Measurements from ENCODE around the gene RASGRP1.

RASGRP1 gene

GRCh38 chr15:38508647-38509046 is 56.0 kb downstream of the RASGRP1 start:
- DNase-seq (ENCODE audit: low read depth in 2 of 3, low spot score in 2 of 3): no peak

- DNase-seq (ENCODE audit: low read depth in 2 of 3, low spot score in 2 of 3): no peak
Measured at GRCh38 chr15:38507570-38507969, 57.0 kb downstream of the RASGRP1 start.

GRCh38 chr15:38506997-38507396 is 57.6 kb downstream of the RASGRP1 start:
- DNase-seq (ENCODE audit: low read depth in 2 of 3, low spot score in 2 of 3): no peak

GRCh38 chr15:38504680-38505467 is 59.7 kb downstream of the RASGRP1 start:
- no peak for DNase-seq (ENCODE audit: low read depth in 2 of 3, low spot score in 2 of 3)

- DNase-seq (ENCODE audit: low read depth in 2 of 3, low spot score in 2 of 3): no peak
Measured at GRCh38 chr15:38503496-38503895, 61.1 kb downstream of the RASGRP1 start.

- no peak for DNase-seq (ENCODE audit: low read depth in 2 of 3, low spot score in 2 of 3)
Measured at GRCh38 chr15:38499651-38500050, 65.0 kb downstream of the RASGRP1 start.

GRCh38 chr15:38496151-38496550 is 68.5 kb downstream of the RASGRP1 start:
- no peak for DNase-seq (ENCODE audit: low read depth in 2 of 3, low spot score in 2 of 3)

GRCh38 chr15:38490242-38490922 is 74.2 kb downstream of the RASGRP1 start:
- DNase-seq (ENCODE audit: low read depth in 2 of 3, low spot score in 2 of 3): no peak

- no peak for DNase-seq (ENCODE audit: low read depth in 2 of 3, low spot score in 2 of 3)
Measured at GRCh38 chr15:38487378-38487777, 77.2 kb downstream of the RASGRP1 start.

- no peak for DNase-seq (ENCODE audit: low read depth in 2 of 3, low spot score in 2 of 3)
Measured at GRCh38 chr15:38486936-38487335, 77.7 kb downstream of the RASGRP1 start.

- no peak for DNase-seq (ENCODE audit: low read depth in 2 of 3, low spot score in 2 of 3)
Measured at GRCh38 chr15:38482572-38482971, 82.0 kb downstream of the RASGRP1 start.

- no peak for DNase-seq (ENCODE audit: low read depth in 2 of 3, low spot score in 2 of 3)
Measured at GRCh38 chr15:38481761-38482160, 82.9 kb downstream of the RASGRP1 start.

GRCh38 chr15:38481113-38481512 is 83.5 kb downstream of the RASGRP1 start:
- DNase-seq (ENCODE audit: low read depth in 2 of 3, low spot score in 2 of 3): no peak

- DNase-seq (ENCODE audit: low read depth in 2 of 3, low spot score in 2 of 3): no peak
Measured at GRCh38 chr15:38479756-38480155, 84.9 kb downstream of the RASGRP1 start.

GRCh38 chr15:38479266-38479665 is 85.3 kb downstream of the RASGRP1 start:
- no peak for DNase-seq (ENCODE audit: low read depth in 2 of 3, low spot score in 2 of 3)

GRCh38 chr15:38477637-38478036 is 87.0 kb downstream of the RASGRP1 start:
- DNase-seq (ENCODE audit: low read depth in 2 of 3, low spot score in 2 of 3): no peak

- DNase-seq (ENCODE audit: low read depth in 2 of 3, low spot score in 2 of 3): no peak
Measured at GRCh38 chr15:38476120-38476519, 88.5 kb downstream of the RASGRP1 start.

GRCh38 chr15:38475361-38475760 is 89.3 kb downstream of the RASGRP1 start:
- no peak for DNase-seq (ENCODE audit: low read depth in 2 of 3, low spot score in 2 of 3)

GRCh38 chr15:38474155-38474757 is 90.4 kb downstream of the RASGRP1 start:
- DNase-seq (ENCODE audit: low read depth in 2 of 3, low spot score in 2 of 3): no peak

- DNase-seq (ENCODE audit: low read depth in 2 of 3, low spot score in 2 of 3): no peak
Measured at GRCh38 chr15:38471974-38472373, 92.6 kb downstream of the RASGRP1 start.

- no peak for DNase-seq (ENCODE audit: low read depth in 2 of 3, low spot score in 2 of 3)
Measured at GRCh38 chr15:38470816-38471215, 93.8 kb downstream of the RASGRP1 start.

- DNase-seq (ENCODE audit: low read depth in 2 of 3, low spot score in 2 of 3): no peak
Measured at GRCh38 chr15:38464675-38465074, 99.9 kb downstream of the RASGRP1 start.

All from activated CD8-positive, alpha-beta memory T cell treated with anti-CD3 and anti-CD28 coated beads for 48 hours (primary cell).